ENCODE data around the gene GAB4. TPM values are rescaled to one million over a fixed set of nuclear protein-coding genes. Genes with fewer than 3 reads are reported as not detected.

The GAB4 gene
- total and polyA plus RNA-seq, 10 of the 15 experiments (the other 5 are each of a cell fraction or from before 2014, with no cell fraction given): not detected

GRCh38 chr22:16958475-16958874, 49.5 kb downstream of the GAB4 start (continued):
- no peak for TF ChIP-seq CUX1 (IDR thresholded peaks at IDR 0.05; ENCODE audit: insufficient replicate concordance, low read depth, low read length)
- TF ChIP-seq NRF1 (conservative IDR thresholded peaks at IDR 0.05; ENCODE audit: low read depth, low read length): no peak

GRCh38 chr22:16957781-16958180, 50.2 kb downstream of the GAB4 start:
- no peaks in the 10 kb centered on the region for H3K36me3 ChIP-seq (ENCODE audit: control insufficient read depth in 2 of 2, insufficient read depth in 2 of 2, low read length in 1 of 2)
- ChIA-PET RAD21 (ENCODE audit: unreplicated experiment) (no interaction called here), POLR2A (no interaction called here), SMC1A (ENCODE audit: uncharacterized antibody, unreplicated experiment) (no interaction called here), CTCF (no interaction called here)
- DNase-seq (ENCODE audit: low read depth, low spot score): no peak
- no peaks in the 10 kb centered on the region for H3K4me1 ChIP-seq (ENCODE audit: control insufficient read depth, insufficient read depth, low read length)
- no peak overlapping the region for H3K9ac ChIP-seq (ENCODE audit: control insufficient read depth, insufficient read depth, low read length)
- FAIRE-seq: no peak
- no peaks in the 10 kb centered on the region for H3K79me2 ChIP-seq (ENCODE audit: control insufficient read depth, insufficient read depth, low read length)
- no TSS peak for BruUV-seq (replicated peaks)
- no peak overlapping the region for H3K4me3 ChIP-seq
- intact Hi-C loops (cut with micrococcal nuclease; ENCODE audit: unreplicated experiment) (no loop called here), in situ Hi-C loops (cut with MboI) (no loop called here)
- H3K9me3 ChIP-seq (replicated peaks; ENCODE audit: control insufficient read depth, insufficient read depth, low read length): no peaks in the 10 kb centered on the region
- no peaks in the 10 kb centered on the region for H3K27me3 ChIP-seq (replicated peaks in 1 of 2; ENCODE audit: control insufficient read depth in 2 of 2, insufficient read depth in 2 of 2, low read length in 1 of 2)
- ATAC-seq: no peak
- H2AFZ ChIP-seq (ENCODE audit: control insufficient read depth, low read depth, low read length): no peak overlapping the region
- no peaks in the 10 kb centered on the region for H4K20me1 ChIP-seq (ENCODE audit: control insufficient read depth, insufficient read depth)
- WGBS (ENCODE audit: insufficient coverage, insufficient replicate concordance, low lambda C conversion rate, missing lambda C conversion rate): 45% methylated on average over 7 of the region's 7 CpGs
- H3K27ac ChIP-seq (ENCODE audit: control insufficient read depth, insufficient read depth): no peak overlapping the region
- no peak overlapping the region for H3K4me2 ChIP-seq (ENCODE audit: control insufficient read depth, insufficient read depth)
- TF ChIP-seq TCF3 (IDR thresholded peaks at IDR 0.05; ENCODE audit: borderline replicate concordance, insufficient read depth, low read depth, low read length): no peak
- TF ChIP-seq NR2F1 (conservative IDR thresholded peaks at IDR 0.05): no peak
- TF ChIP-seq BCL11A (IDR thresholded peaks at IDR 0.05; ENCODE audit: low read depth, low read length): no peak
- no peak for TF ChIP-seq CEBPZ (IDR thresholded peaks at IDR 0.05; ENCODE audit: low read depth, low read length)
- no peak for TF ChIP-seq TCF7 (IDR thresholded peaks at IDR 0.05; ENCODE audit: borderline replicate concordance)
- no peak for TF ChIP-seq MYC (IDR thresholded peaks at IDR 0.05; ENCODE audit: insufficient read depth, insufficient read length, insufficient replicate concordance, low read length, severe bottlenecking)
- no peak for TF ChIP-seq POLR2A (IDR thresholded peaks at IDR 0.05; ENCODE audit: low read depth, low read length)
- no peak for TF ChIP-seq CREB1 (IDR thresholded peaks at IDR 0.05; ENCODE audit: low read depth)
- no peak for TF ChIP-seq SP1 (IDR thresholded peaks at IDR 0.05; ENCODE audit: low read depth, low read length)
- TF ChIP-seq PRDM15 (CRISPR knock-in tag; IDR thresholded peaks at IDR 0.05): no peak
